ENCODE data around the gene SYT10.
"Not testable (repeated sequence)": the region's sequence is repeated elsewhere in the genome, so short reads cannot be mapped to it uniquely, and the experiment has no call there.

SYT10 gene

GRCh38 chr12:33439587-33440011 is at the start of gene SYT10:
SYT10 (minus strand) TSS chr12:33439819; CDS start chr12:33439522, 297 bp downstream.
- no peak for DNase-seq (ENCODE audit: low read depth in 2 of 2)

GRCh38 chr12:33488036-33488435 is 48.4 kb upstream of the SYT10 start:
- DNase-seq (ENCODE audit: low read depth in 2 of 2): no peak

GRCh38 chr12:33486058-33486457 is 46.4 kb upstream of the SYT10 start:
- no peak for DNase-seq (ENCODE audit: low read depth in 2 of 2)

GRCh38 chr12:33484161-33484560 is 44.5 kb upstream of the SYT10 start:
- no peak for DNase-seq (ENCODE audit: low read depth in 2 of 2)

- DNase-seq (ENCODE audit: low read depth in 2 of 2): no peak
Observed at GRCh38 chr12:33480366-33480765, 40.7 kb upstream of the SYT10 start.

GRCh38 chr12:33476058-33476457 is 36.4 kb upstream of the SYT10 start:
- DNase-seq (ENCODE audit: low read depth in 2 of 2): no peak

GRCh38 chr12:33472299-33472698 is 32.7 kb upstream of the SYT10 start:
- DNase-seq (ENCODE audit: low read depth in 2 of 2): no peak

- DNase-seq (ENCODE audit: low read depth in 2 of 2): no peak
Observed at GRCh38 chr12:33455096-33455495, 15.5 kb upstream of the SYT10 start.

GRCh38 chr12:33450480-33450879 is 10.9 kb upstream of the SYT10 start:
- no peak for DNase-seq (ENCODE audit: low read depth in 2 of 2)

GRCh38 chr12:33440477-33440876 is 858 bp upstream of the SYT10 start:
- no peak for DNase-seq (ENCODE audit: low read depth in 2 of 2)

GRCh38 chr12:33438851-33439586 is 600 bp downstream of the SYT10 start:
- DNase-seq (ENCODE audit: low read depth in 2 of 2): no peak

- DNase-seq (ENCODE audit: low read depth in 2 of 2): no peak
Observed at GRCh38 chr12:33438025-33438772, 1.4 kb downstream of the SYT10 start.

GRCh38 chr12:33437598-33437997 is 2.0 kb downstream of the SYT10 start:
- DNase-seq (ENCODE audit: low read depth in 2 of 2): no peak

- no peak for DNase-seq (ENCODE audit: low read depth in 2 of 2)
Observed at GRCh38 chr12:33432992-33433391, 6.6 kb downstream of the SYT10 start.

- DNase-seq (ENCODE audit: low read depth in 2 of 2): no peak
Observed at GRCh38 chr12:33431648-33432047, 8.0 kb downstream of the SYT10 start.

- DNase-seq (ENCODE audit: low read depth in 2 of 2): no peak
Observed at GRCh38 chr12:33429468-33429867, 10.2 kb downstream of the SYT10 start.

- no peak for DNase-seq (ENCODE audit: low read depth in 2 of 2)
Observed at GRCh38 chr12:33427071-33427470, 12.5 kb downstream of the SYT10 start.

GRCh38 chr12:33423706-33424105 is 15.9 kb downstream of the SYT10 start:
- DNase-seq (ENCODE audit: low read depth in 2 of 2): no peak

- not testable (repeated sequence) for DNase-seq (ENCODE audit: low read depth in 2 of 2)
Observed at GRCh38 chr12:33412410-33412809, 27.2 kb downstream of the SYT10 start.

- DNase-seq (ENCODE audit: low read depth in 2 of 2): no peak
Observed at GRCh38 chr12:33383503-33383902, 56.1 kb downstream of the SYT10 start.

GRCh38 chr12:33376153-33376552 is 63.5 kb downstream of the SYT10 start:
- no peak for DNase-seq (ENCODE audit: low read depth in 2 of 2)

- DNase-seq (ENCODE audit: low read depth in 2 of 2): no peak
Observed at GRCh38 chr12:33370318-33370717, 69.3 kb downstream of the SYT10 start.

GRCh38 chr12:33357181-33357580 is 82.4 kb downstream of the SYT10 start:
- DNase-seq (ENCODE audit: low read depth in 2 of 2): no peak
